ENCODE results near the gene GPR33. TPM values are rescaled to one million over a fixed set of nuclear protein-coding genes. Genes with fewer than 3 reads are reported as not detected.

Gene GPR33
- total RNA-seq, 1 experiment from 2014 or later: not detected

- H3K9me3 ChIP-seq (ENCODE audit: control insufficient read depth, low read depth, low read length): no peaks in the 10 kb centered on the region
- no peaks in the 10 kb centered on the region; the same call in 1 of the 2 replicates for H3K27me3 Mint-ChIP-seq (ENCODE audit: low read depth)
- no peak overlapping the region for H4K91ac ChIP-seq (ENCODE audit: insufficient read length, low read depth, low read length)
- H3K14ac ChIP-seq (ENCODE audit: insufficient read depth, low read length): no peak overlapping the region
- no peak overlapping the region for H2BK5ac ChIP-seq (ENCODE audit: insufficient read length, low read length)
- H3K4me3 Mint-ChIP-seq: no peak overlapping the region
- TF ChIP-seq, protein P1, sequence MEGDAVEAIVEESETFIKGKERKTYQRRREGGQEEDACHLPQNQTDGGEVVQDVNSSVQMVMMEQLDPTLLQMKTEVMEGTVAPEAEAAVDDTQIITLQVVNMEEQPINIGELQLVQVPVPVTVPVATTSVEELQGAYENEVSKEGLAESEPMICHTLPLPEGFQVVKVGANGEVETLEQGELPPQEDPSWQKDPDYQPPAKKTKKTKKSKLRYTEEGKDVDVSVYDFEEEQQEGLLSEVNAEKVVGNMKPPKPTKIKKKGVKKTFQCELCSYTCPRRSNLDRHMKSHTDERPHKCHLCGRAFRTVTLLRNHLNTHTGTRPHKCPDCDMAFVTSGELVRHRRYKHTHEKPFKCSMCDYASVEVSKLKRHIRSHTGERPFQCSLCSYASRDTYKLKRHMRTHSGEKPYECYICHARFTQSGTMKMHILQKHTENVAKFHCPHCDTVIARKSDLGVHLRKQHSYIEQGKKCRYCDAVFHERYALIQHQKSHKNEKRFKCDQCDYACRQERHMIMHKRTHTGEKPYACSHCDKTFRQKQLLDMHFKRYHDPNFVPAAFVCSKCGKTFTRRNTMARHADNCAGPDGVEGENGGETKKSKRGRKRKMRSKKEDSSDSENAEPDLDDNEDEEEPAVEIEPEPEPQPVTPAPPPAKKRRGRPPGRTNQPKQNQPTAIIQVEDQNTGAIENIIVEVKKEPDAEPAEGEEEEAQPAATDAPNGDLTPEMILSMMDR (conservative IDR thresholded peaks at IDR 0.05): no peak
- H3K4me2 ChIP-seq (ENCODE audit: insufficient read depth, insufficient read length, low read length): no peak overlapping the region
- H2AFZ ChIP-seq (ENCODE audit: low read length): peak overlapping the region; percentile 71
- no peak overlapping the region for H4K5ac ChIP-seq (ENCODE audit: insufficient read length, low read depth, low read length)
- H3K36me3 Mint-ChIP-seq (ENCODE audit: insufficient read depth in 1 of 3, low read depth in 3 of 3): no peaks in the 10 kb centered on the region
- no peak overlapping the region for H3K27ac ChIP-seq (ENCODE audit: insufficient read length, low read depth, low read length)
- no peaks in the 10 kb centered on the region for H4K20me1 ChIP-seq (ENCODE audit: control insufficient read depth, insufficient read depth, insufficient read length)
- H3K79me2 ChIP-seq (ENCODE audit: insufficient read depth, low read length): no peaks in the 10 kb centered on the region
- H2BK120ac ChIP-seq (ENCODE audit: low read depth, low read length, poor library complexity, severe bottlenecking): no peak overlapping the region
- H3K4me1 Mint-ChIP-seq: peaks cover 16 to 18% of the 10 kb centered on the region in 2 experiments
- H3K23ac ChIP-seq (ENCODE audit: insufficient read length, low read depth, low read length): no peak overlapping the region
- no peaks in the 10 kb centered on the region for H3K4me1 ChIP-seq (ENCODE audit: insufficient read depth, low read length)
- H2BK12ac ChIP-seq (ENCODE audit: insufficient read length, low read depth, low read length): no peak overlapping the region
- no peak for DNase-seq
- H3K27me3 ChIP-seq (ENCODE audit: insufficient read depth, low read length): no peaks in the 10 kb centered on the region
- H3K79me1 ChIP-seq (ENCODE audit: insufficient read depth, low read depth, low read length, poor library complexity, severe bottlenecking): no peaks in the 10 kb centered on the region
- H3K23me2 ChIP-seq (ENCODE audit: insufficient read length, low read depth, low read length, poor library complexity, severe bottlenecking): peaks cover 5% of the 10 kb centered on the region
- H3K18ac ChIP-seq (ENCODE audit: insufficient read length, low read depth, low read length): no peak overlapping the region
- no peak overlapping the region for H3K56ac ChIP-seq (ENCODE audit: insufficient read length, low read depth, low read length)
- no peak overlapping the region for H3T11ph ChIP-seq (ENCODE audit: low read length)
- no peak overlapping the region for H3K9ac ChIP-seq (ENCODE audit: extremely low read depth, insufficient read length, low read length)
- H2BK15ac ChIP-seq (ENCODE audit: low read depth, low read length): no peak overlapping the region
- no peak overlapping the region for H3K4ac ChIP-seq (ENCODE audit: low read depth, low read length)
- no peak overlapping the region for H2AK5ac ChIP-seq (ENCODE audit: insufficient read length, low read length)
- 100% methylated on average over 1 of the region's 3 CpGs for WGBS (ENCODE audit: extremely low coverage, insufficient read length, low lambda C conversion rate)
- H3K27ac Mint-ChIP-seq: no peak overlapping the region
- H4K8ac ChIP-seq (replicated peaks; ENCODE audit: insufficient read length, low read depth, low read length): no peak overlapping the region
- H2BK20ac ChIP-seq (ENCODE audit: low read depth, low read length, poor library complexity, severe bottlenecking): no peak overlapping the region
- no peaks in the 10 kb centered on the region for H3K9me3 Mint-ChIP-seq
Measured at GRCh38 chr14:31461545-31461944, 26.3 kb downstream of the GPR33 start.
